Omental fat pad (tissue), 4 donors: ENCODE data around the gene NLGN3. TPM values are rescaled to one million over a fixed set of nuclear protein-coding genes. Genes with fewer than 3 reads are reported as not detected.

ENCODE experiments used
- ATAC-seq: fragments of 150-250 bp; one replicate; pipeline ENCODE4 v1.9.1; 2016; ENCODE audit warnings: mild to moderate bottlenecking, moderate library complexity; ENCODE audit not compliant: low FRiP score
- DNase-seq: peaks from one replicate; pipeline ENCODE4 v3.0.0-alpha.2; 2019; ENCODE audit warnings: low spot score
- CTCF ChIP-seq, 3 donors: fragments of 450-650 bp; IDR thresholded peaks; one replicate each; pipeline ENCODE4 v1.5.1; 2016 to 2017; ENCODE audit warnings: antibody characterized with exemption in 3 of 3, mild to moderate bottlenecking in 3 of 3, moderate library complexity in 2 of 3
- total RNA-seq, 4 donors: library from RNA; depleted of rRNA; stranded (reverse); fragments of >200 nt; gene quantifications; one replicate each; pipeline ENCODE4 v1.1.0, GENCODE V29; 2016

The NLGN3 gene
- total RNA-seq, 4 donors from 2014 or later = 0.25 to 1.7 (median 0.87) TPM

GRCh38 chrX:71099736-71100135 lies 44.9 kb upstream of the NLGN3 start:
- TF ChIP-seq CTCF (IDR thresholded peaks at IDR 0.05) = no peak
- ATAC-seq (no peak), DNase-seq (no peak)

- DNase-seq (peak; percentile 14), ATAC-seq (no peak)
- no peak for TF ChIP-seq CTCF (IDR thresholded peaks at IDR 0.05)
These were observed 43.8 kb upstream of the NLGN3 start for GRCh38 chrX:71100581-71101505.

GRCh38 chrX:71102292-71102691 lies 42.3 kb upstream of the NLGN3 start:
- DNase-seq (peak; percentile 11), ATAC-seq (no peak)
- TF ChIP-seq CTCF (IDR thresholded peaks at IDR 0.05) = no peak

- no peak for DNase-seq
- TF ChIP-seq CTCF (IDR thresholded peaks at IDR 0.05) = no peak
- ATAC-seq = no peak
These were observed 41.3 kb upstream of the NLGN3 start for GRCh38 chrX:71103110-71103983.

- DNase-seq = no peak
- no peak for ATAC-seq
- no peak for TF ChIP-seq CTCF (IDR thresholded peaks at IDR 0.05)
These were observed 39.0 kb upstream of the NLGN3 start for GRCh38 chrX:71105628-71106027.

GRCh38 chrX:71106427-71106826 lies 38.2 kb upstream of the NLGN3 start, which contains the start of gene CXorf65:
TSS of gene CXorf65 (minus strand) at chrX:71106740. CDS start at chrX:71106556, 184 bp downstream.
- DNase-seq = no peak
- TF ChIP-seq CTCF (IDR thresholded peaks at IDR 0.05) = no peak
- no peak for ATAC-seq
